A673 (cell line): ENCODE results near the gene MEAK7. TPM values are rescaled to one million over a fixed set of nuclear protein-coding genes. Genes with fewer than 3 reads are reported as not detected.

Source experiments
- BruUV-seq: library from RNA; stranded (reverse); fragments of 400-500 nt; replicated peaks from 2 replicates; lab custom pipeline; 2021; lab: Mats Ljungman, UMichigan
- CTCF ChIA-PET: fragments of 300-600 bp; sonication (Branson Sonifier 250); formaldehyde crosslinking; loops from one replicate; lab custom pipeline; 2022; ENCODE audit warnings: antibody characterized with exemption; lab: Charles Lee
- POLR2A ChIA-PET: fragments of 300-600 bp; sonication (Branson Sonifier 250); formaldehyde crosslinking; loops from one replicate; lab custom pipeline; 2022; ENCODE audit warnings: antibody characterized with exemption; ENCODE audit not compliant: low non-redundant PET; lab: Charles Lee
- DNase-seq: peaks from one replicate; pipeline ENCODE4 v3.0.0-alpha.2; 2015; ENCODE audit warnings: low spot score
- H3K27ac ChIP-seq: fragments of 200-600 bp; sonication (generic); 2 replicates; pipeline ENCODE4 v1.5.1; 2016; ENCODE audit warnings: mixed run types, low read depth, mild to moderate bottlenecking, mixed read lengths, antibody characterized with exemption, low read length; ENCODE audit not compliant: poor library complexity, severe bottlenecking
- H3K27me3 ChIP-seq: fragments of 200-600 bp; sonication (generic); replicated peaks from 2 replicates; pipeline ENCODE4 v1.6.1; 2017; ENCODE audit warnings: mixed run types, low read depth, mild to moderate bottlenecking, mixed read lengths, antibody characterized with exemption, low read length; ENCODE audit not compliant: insufficient read depth, poor library complexity
- H3K36me3 ChIP-seq: fragments of 200-600 bp; sonication (generic); 2 replicates; pipeline ENCODE4 v1.6.1; 2016; ENCODE audit warnings: mixed run types, mild to moderate bottlenecking, mixed read lengths, antibody characterized with exemption, low read length; ENCODE audit not compliant: insufficient read depth, poor library complexity, severe bottlenecking
- H3K4me1 ChIP-seq: fragments of 200-600 bp; sonication (generic); 2 replicates; pipeline ENCODE4 v1.6.1; 2017; ENCODE audit warnings: mixed run types, mild to moderate bottlenecking, mixed read lengths, antibody characterized with exemption, low read length; ENCODE audit not compliant: insufficient read depth, poor library complexity, severe bottlenecking
- H3K4me3 ChIP-seq: fragments of 200-600 bp; sonication (generic); 2 replicates; pipeline ENCODE4 v1.5.1; 2016; ENCODE audit warnings: low read depth, mixed run types, mild to moderate bottlenecking, mixed read lengths, low read length; ENCODE audit not compliant: poor library complexity, severe bottlenecking
- H3K9me3 ChIP-seq: fragments of 200-600 bp; sonication (generic); 2 replicates; pipeline ENCODE4 v1.6.1; 2016; ENCODE audit warnings: mixed run types, low read depth, mild to moderate bottlenecking, mixed read lengths, antibody characterized with exemption, low read length; ENCODE audit not compliant: poor library complexity, severe bottlenecking
- CTCF ChIP-seq: fragments of 300-800, 200-600 bp; sonication (generic); conservative IDR thresholded peaks from 2 replicates; pipeline ENCODE4 v1.5.1; 2017; ENCODE audit warnings: low read depth, mild to moderate bottlenecking, antibody characterized with exemption, low read length, moderate library complexity, mixed read lengths
- EZH2 ChIP-seq: fragments of 200-600 bp; sonication (generic); IDR thresholded peaks from 2 replicates; pipeline ENCODE4 v1.6.1; 2017; ENCODE audit warnings: borderline replicate concordance, low read depth, mild to moderate bottlenecking, mixed read lengths, antibody characterized with exemption, low read length; ENCODE audit not compliant: poor library complexity, severe bottlenecking
- intact Hi-C: fragments of 100-400 bp; cut with micrococcal nuclease; formaldehyde crosslinking; loops from one replicate; pipeline ENCODE4 v1.10.0; 2022; ENCODE audit not compliant: unreplicated experiment
- total RNA-seq: library from RNA; stranded (reverse); gene quantifications from 2 replicates; pipeline ENCODE4 v1.2.3, GENCODE V29; 2021

MEAK7 gene
- total RNA-seq, 1 experiment from 2014 or later, result 11.6 TPM

- POLR2A ChIA-PET, result no interaction called here
- intact Hi-C loops, result no loop called here
- TF ChIP-seq EZH2 (no peak), CTCF (no peak)
These were observed 18.3 kb downstream of the MEAK7 start for GRCh38 chr16:84486126-84486525.

GRCh38 chr16:84485255-84486010 is 19.0 kb downstream of the MEAK7 start:
- H3K4me3 ChIP-seq, result no peak overlapping the region
- no peaks in the 10 kb centered on the region for H3K27me3 ChIP-seq
- intact Hi-C loops, result no loop called here
- CTCF ChIA-PET, result no interaction called here
- no peaks in the 10 kb centered on the region for H3K4me1 ChIP-seq
- no peaks in the 10 kb centered on the region for H3K36me3 ChIP-seq
- H3K9me3 ChIP-seq, result no peaks in the 10 kb centered on the region
- no TSS peak for BruUV-seq
- no peak for DNase-seq
- TF ChIP-seq CTCF (no peak), EZH2 (no peak)
- POLR2A ChIA-PET, result no interaction called here
- no peak overlapping the region for H3K27ac ChIP-seq

More at GRCh38 chr16:84486126-84486525, 18.3 kb downstream of the MEAK7 start:
- H3K27me3 ChIP-seq, result no peaks in the 10 kb centered on the region
- DNase-seq, result no peak
- H3K9me3 ChIP-seq, result no peaks in the 10 kb centered on the region
- no peaks in the 10 kb centered on the region for H3K4me1 ChIP-seq
- CTCF ChIA-PET, result no interaction called here
- H3K4me3 ChIP-seq, result no peak overlapping the region
- H3K27ac ChIP-seq, result no peak overlapping the region
- no TSS peak for BruUV-seq
- peaks cover 5% of the 10 kb centered on the region for H3K36me3 ChIP-seq

GRCh38 chr16:84484579-84485254 is 19.7 kb downstream of the MEAK7 start:
- ChIA-PET CTCF (interaction anchor here (0.8 kb wide), 1 partner anchor 400 kb away, joined by 3 read pairs; no protein-coding TSS in a partner anchor), POLR2A (no interaction called here)
- no peaks in the 10 kb centered on the region for H3K9me3 ChIP-seq
- TF ChIP-seq EZH2 (no peak), CTCF (peak; percentile 75)
- no peaks in the 10 kb centered on the region for H3K36me3 ChIP-seq
- no peak overlapping the region for H3K4me3 ChIP-seq
- H3K4me1 ChIP-seq, result no peaks in the 10 kb centered on the region
- no TSS peak for BruUV-seq
- peak; percentile 33 for DNase-seq
- no peak overlapping the region for H3K27ac ChIP-seq
- H3K27me3 ChIP-seq, result no peaks in the 10 kb centered on the region
- intact Hi-C loops, result loop anchor here (1.0 kb wide), 1 partner anchor 207 kb away; no protein-coding TSS in a partner anchor
